ENCODE measurements around the gene NUDT19. TPM values are rescaled to one million over a fixed set of nuclear protein-coding genes. Genes with fewer than 3 reads are reported as not detected.
"Not testable (repeated sequence)": the region's sequence is repeated elsewhere in the genome, so short reads cannot be mapped to it uniquely, and the experiment has no call there.

Gene NUDT19
- total RNA-seq, 4 donors from 2014 or later, result 7.4 to 16.6 (median 12.6) TPM

DNA sequence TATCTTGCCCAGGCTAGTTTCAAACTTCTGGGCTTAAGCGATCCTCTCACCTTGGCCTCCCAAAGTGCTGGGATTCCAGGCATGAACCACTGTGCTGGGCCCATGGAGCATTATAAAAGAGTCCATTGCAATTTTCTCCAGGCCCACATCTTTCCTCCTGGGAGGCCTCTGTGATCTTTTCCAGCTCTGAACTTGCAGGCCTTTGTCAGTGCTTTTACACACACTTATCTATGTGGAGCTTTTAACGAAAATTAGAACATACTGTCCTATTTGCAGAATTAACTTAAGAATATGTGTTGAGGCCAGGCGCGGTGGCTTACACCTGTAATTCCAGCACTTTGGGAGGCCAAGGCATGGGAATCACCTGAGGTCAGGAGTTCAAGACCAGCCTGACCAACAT lies 51.8 kb downstream of the NUDT19 start:
- Histone ChIP-seq H3K27me3 (no peaks in the 10 kb centered on the region), H3K4me3 (no peak overlapping the region), H3K9me3 (no peaks in the 10 kb centered on the region), H3K36me3 (no peaks in the 10 kb centered on the region), H3K4me1 (no peaks in the 10 kb centered on the region), H3K27ac (no peak overlapping the region)
- DNase-seq, result no peak
- TF ChIP-seq, protein P1, sequence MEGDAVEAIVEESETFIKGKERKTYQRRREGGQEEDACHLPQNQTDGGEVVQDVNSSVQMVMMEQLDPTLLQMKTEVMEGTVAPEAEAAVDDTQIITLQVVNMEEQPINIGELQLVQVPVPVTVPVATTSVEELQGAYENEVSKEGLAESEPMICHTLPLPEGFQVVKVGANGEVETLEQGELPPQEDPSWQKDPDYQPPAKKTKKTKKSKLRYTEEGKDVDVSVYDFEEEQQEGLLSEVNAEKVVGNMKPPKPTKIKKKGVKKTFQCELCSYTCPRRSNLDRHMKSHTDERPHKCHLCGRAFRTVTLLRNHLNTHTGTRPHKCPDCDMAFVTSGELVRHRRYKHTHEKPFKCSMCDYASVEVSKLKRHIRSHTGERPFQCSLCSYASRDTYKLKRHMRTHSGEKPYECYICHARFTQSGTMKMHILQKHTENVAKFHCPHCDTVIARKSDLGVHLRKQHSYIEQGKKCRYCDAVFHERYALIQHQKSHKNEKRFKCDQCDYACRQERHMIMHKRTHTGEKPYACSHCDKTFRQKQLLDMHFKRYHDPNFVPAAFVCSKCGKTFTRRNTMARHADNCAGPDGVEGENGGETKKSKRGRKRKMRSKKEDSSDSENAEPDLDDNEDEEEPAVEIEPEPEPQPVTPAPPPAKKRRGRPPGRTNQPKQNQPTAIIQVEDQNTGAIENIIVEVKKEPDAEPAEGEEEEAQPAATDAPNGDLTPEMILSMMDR (IDR thresholded peaks at IDR 0.05), result no peak
- no peak for TF ChIP-seq POLR2A (IDR thresholded peaks at IDR 0.05)

DNA sequence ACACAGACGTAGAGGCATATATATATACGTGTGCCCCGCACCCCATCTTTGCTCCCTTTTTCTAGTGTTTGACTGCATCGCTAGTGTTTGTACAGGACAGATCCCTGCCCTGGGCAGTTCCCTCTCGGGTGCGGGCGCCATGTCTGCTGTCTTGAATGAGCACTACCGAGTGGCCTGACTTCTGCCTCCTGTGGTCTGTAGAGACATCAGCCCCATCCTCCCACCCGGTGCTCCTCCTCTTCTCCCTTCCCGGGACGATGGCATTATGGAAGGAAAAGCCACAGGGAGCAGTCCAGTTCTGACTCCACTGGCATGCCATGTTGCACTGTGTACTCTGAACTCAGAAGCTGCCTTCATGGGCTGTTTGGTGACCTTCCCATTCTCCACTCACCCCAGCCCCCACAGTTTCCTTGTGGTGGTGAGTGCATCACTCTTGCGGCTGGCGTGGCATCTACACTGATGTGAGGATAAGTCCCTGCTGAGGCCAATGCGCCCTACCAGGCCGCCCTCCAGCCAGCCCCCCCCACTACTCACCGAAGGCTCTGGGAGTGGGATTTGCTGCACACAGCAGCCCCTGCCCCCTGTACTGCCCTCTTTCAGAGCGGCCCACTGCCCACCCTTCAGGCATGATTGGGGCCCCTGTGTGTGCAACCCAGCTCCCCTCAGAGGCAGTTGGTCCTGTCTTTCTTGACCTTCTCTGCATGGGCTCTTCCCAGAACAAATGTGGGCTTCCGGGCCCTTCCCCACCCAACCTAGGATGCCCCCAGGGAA lies 53.1 kb downstream of the NUDT19 start:
- H3K4me3 ChIP-seq, result no peak overlapping the region
- no peak for DNase-seq
- no peaks in the 10 kb centered on the region for H3K27me3 ChIP-seq
- TF ChIP-seq, protein P1 (IDR thresholded peaks at IDR 0.05), result no peak
- TF ChIP-seq POLR2A (IDR thresholded peaks at IDR 0.05), result no peak
- no peaks in the 10 kb centered on the region for H3K9me3 ChIP-seq
- H3K36me3 ChIP-seq, result no peaks in the 10 kb centered on the region
- no peaks in the 10 kb centered on the region for H3K4me1 ChIP-seq
- H3K27ac ChIP-seq, result no peak overlapping the region

DNA sequence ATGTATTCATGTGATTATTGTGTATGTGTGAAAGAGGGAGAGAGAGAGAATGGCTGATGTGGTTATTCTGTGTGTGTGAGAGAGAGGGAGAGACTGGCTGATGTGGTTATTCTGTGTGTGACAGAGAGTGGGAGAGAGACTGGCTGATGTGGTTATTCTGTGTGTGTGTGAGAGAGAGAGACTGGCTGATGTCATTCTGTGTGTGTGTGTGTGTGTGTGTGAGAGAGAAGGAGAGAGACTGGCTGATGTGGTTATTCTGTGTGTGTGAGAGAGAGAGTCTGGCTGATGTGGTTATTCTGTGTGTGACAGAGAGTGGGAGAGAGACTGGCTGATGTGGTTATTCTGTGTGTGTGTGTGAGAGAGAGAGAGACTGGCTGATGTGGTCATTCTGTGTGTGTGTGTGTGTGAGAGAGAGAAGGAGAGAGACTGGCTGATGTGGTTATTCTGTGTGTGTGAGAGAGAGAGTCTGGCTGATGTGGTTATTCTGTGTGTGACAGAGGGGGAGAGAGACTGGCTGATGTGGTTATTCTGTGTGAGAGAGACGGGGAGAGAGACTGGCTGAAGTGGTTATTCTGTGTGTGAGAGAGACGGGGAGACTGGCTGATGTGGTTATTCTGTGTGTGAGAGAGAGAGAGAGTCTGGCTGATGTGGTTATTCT lies 54.1 kb downstream of the NUDT19 start:
- not testable (repeated sequence) for DNase-seq, H3K27ac ChIP-seq, H3K36me3 ChIP-seq, H3K27me3 ChIP-seq, H3K4me1 ChIP-seq, H3K4me3 ChIP-seq, H3K9me3 ChIP-seq

DNA sequence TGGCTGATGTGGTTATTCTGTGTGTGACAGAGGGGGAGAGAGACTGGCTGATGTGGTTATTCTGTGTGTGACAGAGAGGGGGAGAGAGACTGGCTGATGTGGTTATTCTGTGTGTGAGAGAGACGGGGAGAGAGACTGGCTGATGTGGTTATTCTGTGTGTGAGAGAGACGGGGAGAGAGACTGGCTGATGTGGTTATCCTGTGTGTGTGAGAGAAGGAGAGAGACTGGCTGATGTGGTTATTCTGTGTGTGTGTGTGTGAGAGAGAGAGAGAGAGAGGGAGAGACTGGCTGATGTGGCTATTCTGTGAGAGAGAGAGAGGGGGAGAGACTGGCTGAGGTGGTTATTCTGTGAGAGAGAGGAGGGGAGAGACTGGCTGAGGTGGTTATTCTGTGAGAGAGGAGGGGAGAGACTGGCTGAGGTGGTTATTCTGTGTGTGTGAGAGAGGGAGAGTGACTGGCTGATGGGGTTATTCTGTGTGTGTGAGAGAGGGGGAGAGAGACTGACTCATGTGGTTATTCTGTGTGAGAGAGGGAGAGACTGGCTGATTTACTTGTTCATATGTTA lies 55.1 kb downstream of the NUDT19 start:
- not testable (repeated sequence) for DNase-seq, H3K27ac ChIP-seq, H3K4me3 ChIP-seq, H3K36me3 ChIP-seq, H3K9me3 ChIP-seq, H3K27me3 ChIP-seq, H3K4me1 ChIP-seq

DNA sequence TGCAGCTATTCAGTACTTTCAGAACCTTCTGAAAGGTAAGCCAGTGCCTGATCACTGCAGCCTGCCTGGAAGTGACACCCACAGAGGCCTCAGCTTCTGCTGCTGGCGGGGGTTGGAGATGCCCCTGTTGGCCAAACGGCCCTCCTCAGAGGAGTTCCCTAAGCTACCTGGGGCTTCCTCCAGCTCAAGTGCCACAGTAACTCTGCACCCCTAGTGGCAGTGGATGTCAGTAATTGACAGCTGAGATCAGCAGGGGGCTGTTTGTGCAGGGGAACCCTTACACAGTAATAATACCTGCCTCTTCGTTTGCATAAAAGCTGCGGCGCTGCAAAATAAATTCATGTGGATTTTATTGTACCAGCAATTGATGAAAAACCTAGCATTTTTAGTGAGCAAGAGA lies 56.9 kb downstream of the NUDT19 start:
- no peak overlapping the region for H3K27ac ChIP-seq
- no peak overlapping the region for H3K4me3 ChIP-seq
- no peaks in the 10 kb centered on the region for H3K4me1 ChIP-seq
- TF ChIP-seq, protein P1 (IDR thresholded peaks at IDR 0.05), result peak in 2 of 6 experiments; percentile 11 to 20
- no peak for TF ChIP-seq POLR2A (IDR thresholded peaks at IDR 0.05)
- no peaks in the 10 kb centered on the region for H3K36me3 ChIP-seq
- no peak for DNase-seq
- no peaks in the 10 kb centered on the region for H3K9me3 ChIP-seq
- no peaks in the 10 kb centered on the region for H3K27me3 ChIP-seq

DNA sequence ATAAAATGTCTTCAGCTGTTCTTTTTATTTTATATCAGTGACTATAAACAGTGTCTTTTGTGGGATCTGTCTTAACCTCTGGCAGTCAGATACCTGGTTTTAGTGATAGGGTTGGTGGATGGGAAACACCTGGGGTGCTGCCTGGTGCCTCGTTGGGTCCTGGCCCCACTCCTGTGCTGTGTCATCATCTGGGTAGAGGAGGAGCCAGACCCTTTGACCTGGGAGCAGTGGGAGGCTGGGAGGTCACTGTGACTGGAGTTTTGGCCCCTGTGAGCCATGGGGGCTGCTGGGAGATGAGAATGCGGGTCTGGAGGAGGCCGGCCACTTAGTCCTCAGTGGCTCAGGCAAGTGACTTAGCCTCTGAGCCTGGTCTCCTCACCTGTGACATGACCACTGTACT lies 57.3 kb downstream of the NUDT19 start:
- DNase-seq, result no peak
- no peaks in the 10 kb centered on the region for H3K4me1 ChIP-seq
- H3K9me3 ChIP-seq, result no peaks in the 10 kb centered on the region
- no peak overlapping the region for H3K4me3 ChIP-seq
- H3K36me3 ChIP-seq, result no peaks in the 10 kb centered on the region
- no peak for TF ChIP-seq POLR2A (IDR thresholded peaks at IDR 0.05)
- TF ChIP-seq, protein P1 (IDR thresholded peaks at IDR 0.05), result no peak
- H3K27me3 ChIP-seq, result no peaks in the 10 kb centered on the region
- H3K27ac ChIP-seq, result no peak overlapping the region
